HG03354 (cell line): ENCODE measurements around the gene SNX4.
"Not testable (repeated sequence)": the region's sequence is repeated elsewhere in the genome, so short reads cannot be mapped to it uniquely, and the experiment has no call there.

Experiments used
- ATAC-seq: cut with Tn5 transposase; IDR thresholded peaks from one replicate; pipeline ENCODE4 v1.9.1; 2021; ENCODE audit warnings: mild to moderate bottlenecking; ENCODE audit not compliant: unreplicated experiment, poor library complexity, severe bottlenecking

The SNX4 gene

DNA sequence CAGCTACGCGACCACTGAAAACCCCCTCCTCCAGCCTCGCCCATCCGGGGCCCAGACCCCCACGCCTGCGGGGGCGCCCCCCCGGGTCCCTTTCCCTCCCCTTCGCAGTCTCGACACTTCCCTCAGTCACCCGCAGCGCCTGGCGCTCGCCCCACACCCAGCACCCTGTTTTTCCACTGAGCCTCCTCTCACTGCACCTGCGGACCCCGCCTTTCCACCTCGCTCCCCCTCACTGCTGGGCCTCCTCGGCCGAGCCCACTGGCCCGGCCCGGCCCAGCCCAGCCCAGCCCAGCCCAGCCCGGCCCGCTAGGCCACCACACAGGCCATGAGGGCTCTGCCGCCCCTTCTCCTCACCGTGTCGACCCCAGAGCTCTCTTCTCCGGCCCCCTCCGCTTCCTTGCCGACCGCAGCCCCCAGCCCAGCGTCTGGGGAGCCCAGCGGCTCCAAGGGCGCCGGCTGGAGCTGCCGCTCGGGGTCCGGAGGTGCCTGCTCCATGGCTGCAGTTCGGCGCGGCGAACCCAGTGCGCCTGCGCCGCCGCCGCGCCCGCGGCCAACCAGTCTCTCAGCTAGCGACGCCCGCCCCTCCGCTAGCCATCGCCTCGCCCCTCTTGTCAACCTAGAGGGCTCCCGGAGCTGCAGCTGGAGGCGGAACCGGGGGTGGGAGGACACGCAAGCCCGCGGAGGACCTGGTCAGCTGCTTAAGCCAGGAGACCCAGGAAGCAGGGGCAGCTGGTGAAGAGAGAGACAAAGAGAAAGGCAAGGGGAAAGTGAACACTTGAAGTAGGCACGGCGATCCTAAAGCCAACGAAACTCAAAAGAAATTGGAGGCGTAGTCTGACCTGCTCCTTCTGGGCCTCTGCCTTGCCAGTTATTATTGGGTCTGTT, at the start of gene SNX4:
SNX4 (minus strand) TSS at position 525 of the 885 bp plus-strand sequence; CDS start at position 495, 30 bp downstream.
- ATAC-seq, result peak; percentile 89

DNA sequence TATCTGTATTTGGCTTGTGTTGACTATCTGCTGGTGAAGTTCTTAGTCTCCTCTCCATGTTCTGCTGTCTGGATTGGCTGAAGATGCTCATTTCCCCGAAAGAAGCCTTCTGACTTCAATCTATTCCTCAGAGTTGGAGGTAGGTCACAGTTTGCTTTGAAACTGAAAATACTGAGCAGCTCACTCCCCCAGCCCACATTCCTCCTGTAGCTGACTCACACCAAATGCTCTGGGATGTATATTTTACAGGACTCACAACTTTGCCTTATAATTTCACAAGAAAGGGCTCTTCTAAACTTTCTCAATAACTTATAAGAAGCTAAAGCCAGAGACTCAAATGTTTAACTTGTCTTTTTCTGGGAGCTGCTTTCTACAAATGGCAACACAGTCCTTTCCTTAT, 36.3 kb upstream of the SNX4 start:
- no peak for ATAC-seq

DNA sequence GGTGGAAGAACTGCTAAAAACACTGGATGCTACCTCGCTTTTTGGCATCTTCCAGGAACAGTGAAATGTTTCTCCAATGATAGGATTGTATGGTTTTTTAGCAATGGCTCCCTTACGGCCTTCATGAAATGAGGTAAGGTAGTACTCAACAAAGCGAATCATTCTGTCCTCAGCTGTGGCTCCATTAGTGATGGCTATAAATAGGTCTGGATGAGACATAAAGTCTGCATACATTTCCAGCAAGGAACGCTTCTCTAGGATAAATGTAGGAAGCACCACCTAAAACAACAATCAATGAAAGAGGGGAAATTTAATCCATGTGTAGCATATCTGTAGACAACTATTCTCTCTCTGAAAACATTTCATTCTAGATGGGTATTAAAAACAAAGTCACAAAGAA, 32.4 kb upstream of the SNX4 start:
- ATAC-seq, result no peak

DNA sequence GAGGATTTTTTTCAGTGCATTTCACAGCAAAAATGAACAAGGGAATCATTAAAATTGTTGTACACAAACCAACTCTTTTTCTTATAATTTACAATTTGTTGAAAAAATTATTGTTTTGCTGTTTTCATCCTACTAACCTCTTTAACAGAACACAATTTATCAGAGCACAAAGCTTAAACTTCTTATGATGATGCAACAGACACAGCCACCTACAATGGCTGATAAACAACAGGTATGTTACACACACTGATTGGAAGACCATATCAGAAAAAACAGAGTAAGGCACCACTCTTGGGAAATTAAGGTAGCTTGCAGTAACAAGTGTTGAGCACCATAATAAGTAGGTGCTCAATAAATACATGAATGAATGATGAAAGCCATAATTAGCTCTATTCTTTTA, 8.9 kb upstream of the SNX4 start:
- no peak for ATAC-seq

DNA sequence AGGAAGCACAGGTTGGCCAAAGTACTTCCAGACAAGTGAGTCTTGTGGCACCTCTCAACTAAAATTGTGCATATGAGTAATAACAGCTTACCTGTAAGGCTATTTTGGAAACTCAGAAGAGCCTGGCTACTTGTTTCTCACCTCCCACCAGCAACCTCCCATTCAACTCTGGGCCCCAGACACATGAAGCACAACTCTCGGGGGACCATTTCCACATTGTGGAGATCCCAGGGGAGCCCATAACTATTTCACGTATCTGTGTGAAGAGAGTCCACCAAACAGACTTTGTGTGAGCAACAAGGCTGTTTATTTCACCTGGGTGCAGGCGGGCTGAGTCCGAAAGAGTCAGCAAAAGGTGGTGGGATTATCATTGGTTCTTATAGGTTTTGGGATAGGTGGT, 5.2 kb upstream of the SNX4 start:
- ATAC-seq, result no peak

DNA sequence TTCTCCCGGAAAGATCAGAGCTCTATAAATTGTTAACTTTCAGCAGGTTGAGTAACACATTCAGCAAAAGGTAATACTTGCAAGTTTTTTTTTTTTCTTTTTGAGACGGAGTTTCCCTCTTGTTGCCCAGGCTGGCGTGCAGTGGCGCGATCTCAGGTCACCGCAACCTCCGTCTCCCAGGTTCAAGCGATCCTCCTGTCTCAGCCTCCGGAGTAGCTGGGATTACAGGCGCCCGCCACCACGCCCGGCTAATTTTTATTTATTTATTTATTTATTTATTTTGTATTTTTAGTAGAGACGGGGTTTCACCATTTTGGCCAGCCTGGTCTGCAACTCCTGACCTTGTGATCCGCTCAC, 539 bp upstream of the SNX4 start:
- not testable (repeated sequence) for ATAC-seq

DNA sequence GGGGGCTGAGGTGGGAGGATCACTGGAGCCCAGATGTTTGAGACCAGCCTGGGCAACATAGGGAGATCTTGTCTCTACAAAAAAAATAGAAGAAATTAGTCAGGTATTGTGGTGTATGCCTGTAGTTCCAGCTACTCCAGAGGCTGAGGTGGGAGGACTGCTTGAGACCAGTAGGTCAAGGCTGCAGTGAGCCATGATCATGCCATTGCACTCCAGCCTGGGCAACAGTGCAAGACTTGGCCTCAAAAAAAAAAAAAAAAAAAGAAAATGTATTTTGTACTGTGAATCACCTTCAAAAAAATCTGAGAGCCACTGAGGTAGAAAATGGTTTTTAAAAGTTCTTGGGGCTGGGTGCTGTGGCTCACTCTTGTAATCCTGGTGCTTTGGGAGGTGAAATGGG, 4.6 kb downstream of the SNX4 start:
- ATAC-seq, result no peak

DNA sequence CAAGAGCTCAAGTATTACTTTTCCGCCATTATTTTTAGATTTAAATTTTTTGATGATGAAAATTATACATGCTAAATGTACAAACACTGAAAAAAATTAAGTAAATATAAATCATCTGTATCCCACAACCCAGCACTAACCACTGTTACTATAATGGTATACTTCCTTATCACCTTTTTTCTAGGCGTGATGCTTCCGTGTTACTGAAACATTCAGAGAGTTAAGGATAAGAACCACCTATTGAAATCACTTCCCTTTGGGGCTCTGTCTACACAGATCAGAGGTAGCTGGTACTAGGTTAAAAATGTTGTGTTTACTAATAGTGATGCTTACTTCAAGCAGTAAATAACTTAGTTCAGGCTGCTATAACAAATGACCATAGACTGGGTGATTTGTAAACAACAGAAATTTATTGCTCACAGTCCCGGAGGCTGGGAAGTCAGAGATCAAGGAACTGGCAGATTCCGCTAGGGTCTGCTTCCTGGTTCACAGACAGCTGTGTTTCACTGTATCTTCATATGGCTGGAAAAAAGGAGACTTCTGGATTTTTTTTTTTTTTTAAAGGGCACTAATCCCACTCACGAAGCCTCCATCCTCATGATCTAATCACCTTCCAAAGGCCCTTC, 6.4 kb downstream of the SNX4 start:
- no peak for ATAC-seq

DNA sequence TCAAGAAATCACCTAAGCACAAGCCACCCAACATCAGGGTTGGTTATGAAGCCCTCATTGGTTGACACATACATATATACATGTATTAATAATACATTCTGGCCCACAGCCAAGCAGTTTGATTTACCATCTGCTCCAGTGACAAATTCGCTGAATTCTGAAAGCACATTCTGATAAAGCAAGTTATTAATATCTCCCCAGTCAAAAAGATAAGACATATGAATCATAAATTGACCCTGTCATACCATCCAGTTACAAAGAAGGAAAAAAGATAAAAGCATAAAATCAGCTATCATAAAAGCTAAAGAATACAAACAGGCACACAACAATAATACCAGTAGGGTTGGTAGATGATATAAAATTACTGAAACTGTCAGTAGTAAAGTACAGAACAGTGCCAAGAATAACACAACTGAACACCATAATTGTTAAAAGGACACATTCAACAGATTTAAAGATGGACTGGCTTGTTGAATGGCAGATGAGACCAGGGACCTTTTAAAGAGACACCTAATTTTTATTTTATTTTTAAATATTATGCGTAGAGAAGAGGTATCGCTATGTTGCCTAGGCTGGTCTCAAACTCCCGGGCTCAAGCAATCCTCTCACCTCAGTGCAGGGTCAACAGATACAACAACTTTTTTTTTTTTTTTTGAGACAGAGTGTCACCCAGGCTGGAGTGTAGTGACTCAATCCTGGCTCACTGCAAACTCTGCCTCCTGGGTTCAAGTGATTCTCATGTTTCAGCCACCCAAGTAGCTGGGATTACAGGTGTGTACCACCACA, 7.7 kb downstream of the SNX4 start:
- ATAC-seq, result no peak

DNA sequence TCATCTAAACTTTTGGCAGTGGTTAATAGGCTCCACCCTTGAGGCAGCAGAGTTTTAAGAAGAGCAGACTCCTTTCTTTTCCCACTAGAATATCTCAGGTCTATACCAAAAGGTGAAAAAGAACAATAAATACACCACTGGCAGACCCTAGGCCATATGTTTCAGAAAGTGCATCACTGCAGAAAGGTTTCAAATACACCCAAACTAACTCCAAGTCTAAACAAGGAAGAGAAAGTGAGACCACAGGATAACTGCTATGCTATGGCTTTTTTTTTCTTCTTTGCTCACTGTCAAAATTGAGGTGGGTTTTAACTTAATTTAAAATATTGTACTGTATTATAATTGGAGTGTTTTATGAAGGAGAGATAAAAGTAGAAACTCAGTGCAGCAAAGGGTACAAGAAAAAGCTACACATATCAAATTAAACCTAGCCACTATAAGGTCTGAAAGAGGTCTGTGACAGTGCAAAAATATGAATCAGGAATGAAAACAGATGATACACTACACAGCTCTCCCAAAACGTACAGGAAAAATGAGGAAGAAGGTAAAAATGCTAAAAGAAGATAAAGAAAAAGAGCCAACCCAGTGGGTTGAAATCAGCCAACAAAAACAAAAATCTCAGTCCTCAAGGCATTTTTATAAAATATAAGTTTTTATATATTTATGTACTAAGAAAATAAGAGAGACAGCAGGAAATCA, 8.4 kb downstream of the SNX4 start:
- no peak for ATAC-seq

DNA sequence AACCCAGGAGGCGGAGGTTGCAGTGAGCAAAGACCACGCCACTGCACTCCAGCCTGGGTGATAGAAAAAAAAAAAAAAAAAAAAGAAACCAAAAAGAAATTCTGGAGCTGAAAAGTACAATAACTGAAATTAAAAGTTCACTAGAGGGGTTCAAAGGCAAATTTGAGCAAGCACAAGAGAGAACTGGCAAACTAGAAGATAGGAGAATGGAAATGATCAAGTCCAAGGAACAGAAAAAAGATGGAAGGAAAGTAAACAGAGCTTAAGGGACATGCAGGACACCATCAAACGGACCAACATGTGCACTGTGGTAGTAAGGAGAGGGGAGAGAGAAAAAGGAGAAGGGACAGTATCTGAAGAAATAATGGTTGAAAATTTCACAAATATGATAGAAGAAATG, 12.9 kb downstream of the SNX4 start:
- no peak for ATAC-seq

DNA sequence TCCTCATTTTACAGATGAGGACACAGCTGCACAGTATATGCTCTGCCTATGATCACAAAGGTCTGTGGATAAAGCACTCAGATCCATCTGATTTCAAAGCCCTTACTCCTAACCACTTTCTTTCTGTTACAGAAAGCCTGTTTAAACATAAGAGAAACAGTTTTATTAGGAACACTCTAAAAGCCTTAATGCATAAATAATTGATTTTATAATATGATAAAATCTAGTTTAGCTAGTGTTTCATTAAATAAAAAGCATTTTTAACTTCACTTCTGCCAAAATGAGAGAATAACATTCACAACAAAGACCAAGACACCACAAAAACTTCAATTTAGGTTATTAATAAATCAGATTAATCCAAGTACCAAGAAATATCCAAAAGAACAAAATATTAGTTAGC, 21.4 kb downstream of the SNX4 start:
- no peak for ATAC-seq

DNA sequence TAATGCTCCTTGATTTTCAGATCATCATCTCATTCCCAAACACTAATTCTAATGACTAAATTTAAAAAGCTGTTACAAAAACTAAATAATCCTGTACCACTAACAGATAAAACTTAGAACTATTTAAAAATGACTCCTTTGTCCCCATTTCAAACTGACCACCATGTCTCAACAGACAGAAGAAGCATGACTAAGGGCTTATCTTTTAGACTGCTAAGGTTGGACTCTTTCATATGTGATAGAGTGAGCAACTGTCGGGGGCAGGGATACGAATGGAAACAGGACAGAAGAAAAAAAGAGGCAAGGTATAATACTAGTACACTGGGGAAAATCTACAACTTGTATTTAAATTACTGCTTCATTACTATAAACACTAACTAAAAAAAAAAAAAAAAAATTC, 23.3 kb downstream of the SNX4 start:
- ATAC-seq, result no peak

DNA sequence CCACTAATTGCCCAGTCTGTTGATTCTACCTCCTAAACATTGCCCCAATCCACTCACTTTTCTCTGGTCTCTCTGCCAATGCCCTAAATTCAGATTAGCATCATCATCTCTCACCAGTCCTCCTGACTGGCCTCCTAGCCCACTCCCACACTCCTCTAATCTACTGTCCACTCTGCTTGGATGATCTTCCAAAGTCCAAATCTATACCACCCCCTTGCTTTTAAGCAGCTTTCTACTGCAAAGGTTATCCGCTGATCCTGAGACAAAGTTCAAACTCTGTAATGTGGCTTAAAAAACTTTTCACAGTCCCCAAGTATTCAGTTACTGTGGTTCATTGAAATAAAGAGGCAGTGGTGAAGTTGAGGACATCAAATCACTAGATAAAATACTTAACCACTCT, 37.6 kb downstream of the SNX4 start:
- no peak for ATAC-seq

DNA sequence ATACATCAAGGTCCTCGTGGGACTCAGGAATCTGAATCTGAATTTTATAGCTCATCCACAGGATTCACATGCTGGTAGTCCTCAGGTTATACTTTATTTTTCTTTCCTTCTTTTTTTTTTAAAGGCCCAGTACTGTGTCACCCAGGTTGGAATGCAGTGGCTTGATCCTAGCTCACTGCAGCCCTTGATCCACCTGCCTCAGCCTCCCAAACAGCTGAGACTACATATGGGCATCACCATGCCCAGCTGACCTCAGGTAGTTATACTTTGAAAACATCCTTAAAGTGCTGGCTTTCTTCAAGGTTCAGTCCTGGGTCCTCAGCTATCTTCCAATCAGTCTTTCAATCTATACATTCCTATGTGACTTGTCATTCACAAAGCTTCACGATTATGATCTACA, 38.2 kb downstream of the SNX4 start:
- no peak for ATAC-seq

DNA sequence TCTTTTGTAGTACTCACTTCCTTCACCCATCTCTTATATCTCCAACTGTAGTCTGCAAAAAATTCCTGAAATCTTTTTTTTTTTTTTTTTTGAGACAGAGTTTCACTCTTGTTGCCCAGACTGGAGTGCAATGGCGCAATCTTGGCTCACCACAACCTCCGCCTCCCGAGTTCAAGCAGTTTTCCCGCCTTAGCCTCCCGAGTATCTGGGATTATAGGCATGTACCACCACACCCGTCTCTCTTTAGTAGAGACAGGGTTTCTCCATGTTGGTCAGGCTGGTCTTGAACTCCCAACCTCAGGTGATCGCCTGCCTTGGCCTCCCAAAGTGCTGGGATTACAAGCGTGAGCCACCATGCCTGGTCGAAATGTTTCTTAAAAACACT, 38.6 kb downstream of the SNX4 start:
- not testable (repeated sequence) for ATAC-seq

DNA sequence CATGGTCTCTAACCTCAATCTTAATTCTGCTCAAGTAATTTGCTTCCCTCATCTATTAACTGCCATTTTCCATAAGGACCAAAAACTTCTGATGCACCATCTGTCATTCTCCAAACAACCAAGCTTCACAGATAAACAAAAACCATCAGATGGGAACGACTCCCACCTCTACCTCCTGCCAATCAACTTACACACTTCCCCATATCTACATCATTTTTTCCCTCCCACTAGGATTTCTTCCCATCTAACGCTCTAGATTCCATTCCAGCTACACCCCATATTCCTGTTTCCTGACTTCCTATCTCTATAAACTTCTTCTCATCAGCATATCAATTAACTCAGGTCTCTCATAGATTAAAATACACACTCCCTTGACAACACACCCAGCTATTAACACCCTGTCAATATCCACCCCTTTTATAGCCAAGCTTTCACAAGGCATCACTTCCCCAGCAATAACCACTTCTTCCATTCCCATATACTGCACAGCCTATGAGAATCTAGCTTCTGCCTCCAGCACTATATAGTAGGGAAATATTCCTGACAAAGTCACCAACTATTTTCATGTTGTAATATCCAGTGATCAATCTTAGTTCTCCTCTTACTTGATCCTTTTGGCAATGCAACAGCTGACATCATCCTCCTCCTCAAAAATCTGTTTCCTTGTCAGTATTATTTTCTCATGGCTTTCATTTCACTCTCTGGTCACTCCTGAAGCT, 39.2 kb downstream of the SNX4 start:
- no peak for ATAC-seq

DNA sequence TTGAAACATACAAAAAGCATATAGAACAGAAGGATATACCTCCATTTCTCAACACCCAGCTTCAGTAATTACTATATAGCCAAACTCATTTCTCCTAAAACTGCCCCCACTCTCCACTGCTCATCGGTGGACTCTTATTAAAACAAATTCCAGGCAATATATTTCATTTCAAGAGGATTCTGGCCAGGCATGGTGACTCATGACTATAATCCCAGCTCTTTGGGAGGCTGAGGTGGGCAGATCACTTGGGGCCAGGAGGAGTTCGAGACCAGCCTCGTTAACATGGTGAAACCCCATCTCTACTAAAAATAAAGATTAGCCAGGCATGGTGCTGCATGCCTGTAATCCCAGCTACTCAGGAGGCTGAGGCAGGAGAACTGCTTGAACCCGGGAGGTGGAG, 40.9 kb downstream of the SNX4 start:
- ATAC-seq, result no peak

DNA sequence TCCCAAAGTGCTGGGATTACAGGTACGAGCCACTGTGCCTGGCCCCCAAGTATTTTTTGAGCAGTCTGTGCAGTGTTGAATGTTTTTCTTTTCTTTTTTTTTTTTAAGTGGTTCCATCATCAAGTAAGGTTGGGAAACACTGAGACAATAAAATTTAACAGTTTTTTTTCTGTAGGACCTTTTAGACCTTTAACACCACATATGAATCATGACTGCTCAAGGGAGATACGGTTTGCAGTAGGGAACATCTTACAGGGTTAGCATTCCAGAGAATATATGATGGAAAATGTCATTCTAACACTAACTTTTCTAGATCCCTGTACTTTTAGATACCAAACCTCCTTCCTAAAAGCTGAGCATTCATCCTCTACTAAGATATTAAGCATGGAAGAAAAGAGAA, 41.7 kb downstream of the SNX4 start:
- ATAC-seq, result no peak

DNA sequence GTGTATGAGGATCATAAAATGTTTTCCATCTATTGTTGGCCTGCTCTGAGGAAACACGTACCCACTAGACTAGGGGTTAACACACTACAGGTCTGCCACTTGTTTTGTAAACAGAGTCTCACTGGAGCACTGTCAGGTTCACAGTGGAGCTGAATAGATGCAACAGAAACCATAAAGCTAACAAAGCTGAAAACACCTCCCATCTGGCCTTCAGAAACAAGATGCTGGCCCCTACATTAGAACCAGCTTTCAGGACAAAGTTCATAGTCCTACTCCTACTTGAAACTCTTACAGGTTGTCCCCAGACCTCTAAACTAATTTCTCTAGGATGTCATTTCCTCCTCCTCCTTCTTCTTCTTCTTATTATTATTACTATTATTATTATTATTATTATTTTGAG, 42.3 kb downstream of the SNX4 start:
- no peak for ATAC-seq
